Tibial artery (tissue), 4 donors: ENCODE data around the gene GALNT18.

Source experiments
- DNase-seq, 2 donors: peaks; one replicate each; pipeline ENCODE4 v3.0.0-alpha.2; 2019
- H3K27ac ChIP-seq, 2 donors: fragments of 200-600 bp; sonication (generic) in 1 of 2; 1 replicate in 1 of 2; 2 replicates in 1 of 2; pipeline ENCODE4 v1.5.1; 2018 to 2019; ENCODE audit warnings: mild to moderate bottlenecking in 1 of 2
- H3K27me3 ChIP-seq, 2 donors: fragments of 200-600 bp; sonication (generic) in 1 of 2; one replicate each; pipeline versions ENCODE4 v1.5.1 to v1.6.0; 2016 to 2019
- H3K36me3 ChIP-seq, 3 donors: fragments of 200-600 bp; sonication (generic) in 2 of 3; one replicate each; pipeline ENCODE4 v1.5.1; 2016 to 2019; ENCODE audit warnings: mild to moderate bottlenecking in 2 of 3
- H3K4me1 ChIP-seq, 4 donors: fragments of 200-600 bp; sonication (generic) in 2 of 4; 1 replicate in 3 of 4; 2 replicates in 1 of 4; pipeline ENCODE4 v1.5.1; 2016 to 2019
- H3K4me3 ChIP-seq, 2 donors: fragments of 200-600 bp; sonication (generic) in 1 of 2; 1 replicate in 1 of 2; 2 replicates in 1 of 2; pipeline ENCODE4 v1.5.1; 2018 to 2019; ENCODE audit warnings: mild to moderate bottlenecking in 2 of 2
- H3K9me3 ChIP-seq, 3 donors: fragments of 200-600 bp; sonication (generic) in 1 of 3; one replicate each; pipeline ENCODE4 v1.5.1; 2016 to 2019
- CTCF ChIP-seq, 2 experiments: fragments of 200-600 bp in 1 of 2; fragments of 450-650 bp in 1 of 2; IDR thresholded peaks; one replicate each; pipeline ENCODE4 v1.5.1; 2017 to 2019; ENCODE audit warnings: antibody characterized with exemption in 2 of 2, mild to moderate bottlenecking in 1 of 2, moderate library complexity in 1 of 2
- intact Hi-C: fragments of 100-400 bp; cut with DNase I; formaldehyde crosslinking; loops from one replicate; pipeline ENCODE4 v1.15.0; 2023; ENCODE audit warnings: low total_unique reads

The GALNT18 gene

DNA sequence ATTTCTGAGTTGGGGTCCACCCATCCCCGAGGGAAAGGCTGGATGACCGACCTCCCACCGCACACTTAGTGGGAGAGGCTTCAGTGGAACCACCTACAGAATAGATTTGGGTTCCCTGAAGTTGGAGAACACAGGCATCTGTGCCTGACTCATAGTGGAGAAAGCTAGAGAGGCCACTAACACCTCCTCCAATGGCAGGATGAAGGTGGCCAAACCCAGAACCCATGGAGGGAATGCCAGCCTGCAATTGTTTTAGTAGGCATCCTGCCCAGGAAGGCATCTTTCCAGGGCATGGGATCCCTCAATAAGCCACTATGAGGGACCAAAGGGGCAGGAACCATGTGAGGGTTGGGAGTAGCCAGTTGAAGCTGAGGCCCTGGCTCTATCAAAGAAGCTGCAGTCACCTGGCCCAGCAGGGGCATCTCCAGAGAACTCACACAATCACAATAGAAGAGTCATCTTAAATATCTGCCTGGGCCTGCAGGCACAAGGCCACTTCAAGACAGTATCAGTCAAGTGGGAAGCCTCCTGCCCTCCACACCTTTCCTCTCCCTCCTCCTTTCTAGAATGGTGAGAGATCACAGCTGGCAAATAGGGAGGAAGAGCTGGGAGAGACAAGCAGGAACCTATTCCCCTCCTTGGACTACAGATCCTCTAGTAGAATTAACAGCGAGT, 144.7 kb downstream of the GALNT18 start:
- H3K4me1 ChIP-seq = peaks cover 0 to 34% (median 15%) of the 10 kb centered on the region in 4 donors
- intact Hi-C loops = no loop called here
- no peaks in the 10 kb centered on the region for H3K9me3 ChIP-seq
- peak overlapping the region in 1 of 2 donors; percentile 15 for H3K27ac ChIP-seq
- H3K4me3 ChIP-seq = no peak overlapping the region
- H3K36me3 ChIP-seq = no peaks in the 10 kb centered on the region
- no peak for TF ChIP-seq CTCF (IDR thresholded peaks at IDR 0.05)
- DNase-seq = peak in 1 of 2 donors; percentile 75
- no peaks in the 10 kb centered on the region for H3K27me3 ChIP-seq

- Histone ChIP-seq H3K27ac (peak overlapping the region in 1 of 2 donors; percentile 15), H3K4me3 (no peak overlapping the region), H3K4me1 (peaks cover 0 to 28% (median 10%) of the 10 kb centered on the region in 4 donors), H3K27me3 (no peaks in the 10 kb centered on the region), H3K36me3 (no peaks in the 10 kb centered on the region), H3K9me3 (no peaks in the 10 kb centered on the region)
- intact Hi-C loops = no loop called here
- DNase-seq = no peak
- TF ChIP-seq CTCF (IDR thresholded peaks at IDR 0.05) = no peak
These were observed 145.3 kb downstream of the GALNT18 start for GRCh38 chr11:11476499-11476898.

DNA sequence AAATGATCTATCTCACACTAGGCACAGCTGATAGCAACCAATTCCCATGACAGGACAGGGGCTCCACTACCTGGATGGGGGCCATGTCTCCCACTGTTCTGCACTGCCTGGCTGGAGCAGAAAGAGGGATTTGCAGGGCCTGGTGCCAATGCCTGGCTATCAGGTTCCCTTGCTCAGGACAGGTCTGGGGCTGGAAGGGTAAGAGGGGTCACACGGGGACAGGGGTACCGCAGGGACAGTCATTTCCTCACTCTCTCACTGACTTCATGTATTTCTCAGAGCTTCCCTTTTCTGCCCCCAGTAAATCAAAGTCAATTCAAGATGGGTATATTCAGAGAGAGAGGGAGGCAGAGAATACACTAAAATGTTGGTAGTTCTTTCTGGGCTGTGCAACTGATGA, 149.7 kb downstream of the GALNT18 start:
- intact Hi-C loops = no loop called here
- Histone ChIP-seq H3K27me3 (no peaks in the 10 kb centered on the region), H3K27ac (no peak overlapping the region), H3K4me1 (peaks cover 0 to 39% (median 19%) of the 10 kb centered on the region in 4 donors), H3K36me3 (no peaks in the 10 kb centered on the region), H3K4me3 (no peak overlapping the region), H3K9me3 (no peaks in the 10 kb centered on the region)
- TF ChIP-seq CTCF (IDR thresholded peaks at IDR 0.05) = no peak
- DNase-seq = no peak

DNA sequence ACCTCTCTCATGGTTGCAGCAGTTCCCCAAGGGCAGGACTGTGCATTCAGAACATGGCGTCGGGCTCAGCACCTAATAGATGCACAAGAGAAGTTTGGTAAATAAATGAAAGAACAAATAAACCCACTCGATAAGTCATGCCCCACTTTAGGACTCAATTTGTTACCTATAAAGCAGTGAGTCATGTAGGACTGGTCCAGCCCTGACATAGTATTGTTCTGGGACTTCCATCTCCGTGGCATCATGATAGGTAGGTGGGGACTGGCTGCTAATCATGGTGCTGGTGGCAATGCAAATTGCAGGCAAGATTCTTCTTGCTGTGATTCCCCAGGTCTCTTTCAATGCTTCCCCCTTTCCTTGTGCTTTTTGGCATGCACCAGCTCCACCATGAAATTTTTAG, 150.6 kb downstream of the GALNT18 start:
- no peak for DNase-seq
- Histone ChIP-seq H3K4me3 (no peak overlapping the region), H3K27ac (no peak overlapping the region), H3K9me3 (no peaks in the 10 kb centered on the region), H3K27me3 (no peaks in the 10 kb centered on the region), H3K4me1 (peaks cover 0 to 42% (median 18%) of the 10 kb centered on the region in 4 donors), H3K36me3 (no peaks in the 10 kb centered on the region)
- TF ChIP-seq CTCF (IDR thresholded peaks at IDR 0.05) = no peak
- intact Hi-C loops = no loop called here

DNA sequence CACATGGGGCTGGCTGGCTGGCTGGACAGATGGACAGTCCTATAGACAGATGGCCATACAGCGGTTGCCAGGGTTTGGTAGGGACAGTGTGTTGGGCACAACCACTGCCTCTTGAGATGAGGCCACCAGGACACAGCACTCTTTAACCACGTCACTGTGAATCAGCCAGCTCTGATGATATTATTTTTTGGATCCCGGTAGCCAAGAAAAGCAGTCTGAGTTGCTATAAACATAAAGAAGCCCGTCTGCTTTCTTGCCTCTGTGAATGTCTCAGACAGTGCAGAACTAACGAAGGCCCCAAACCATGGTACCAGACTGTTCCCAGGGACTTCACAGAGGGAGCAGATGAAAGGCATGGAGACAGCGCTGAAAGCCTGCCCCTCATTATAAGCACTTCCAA, 152.9 kb downstream of the GALNT18 start:
- DNase-seq = peak; percentile 48 to 83
- Histone ChIP-seq H3K4me3 (no peak overlapping the region), H3K4me1 (peaks cover 0 to 61% (median 19%) of the 10 kb centered on the region in 4 donors), H3K27me3 (no peaks in the 10 kb centered on the region), H3K36me3 (no peaks in the 10 kb centered on the region), H3K9me3 (no peaks in the 10 kb centered on the region), H3K27ac (peak overlapping the region; percentile 81)
- intact Hi-C loops = no loop called here
- no peak for TF ChIP-seq CTCF (IDR thresholded peaks at IDR 0.05)
